Sciatic nerve (tissue), 2 donors: ENCODE results near the gene TESMIN. TPM values are rescaled to one million over a fixed set of nuclear protein-coding genes. Genes with fewer than 3 reads are reported as not detected.

Experiments used
- ATAC-seq: fragments of 200-7000 bp; cut with Tn5 transposase; one replicate; pipeline ENCODE4 v1.9.1; 2020; ENCODE audit warnings: mild to moderate bottlenecking, moderate library complexity
- DNase-seq: peaks from one replicate; pipeline ENCODE4 v3.0.0-alpha.2; 2020; ENCODE audit warnings: low spot score
- intact Hi-C: fragments of 100-400 bp; cut with DNase I; formaldehyde crosslinking; loops from one replicate; pipeline ENCODE4 v1.14.2; 2022
- total RNA-seq: library from RNA; stranded (reverse); fragmentation: NEBNext Ultra II Directional; extraction: Animal tissue kit (Norgen Biotek cat#: 25700); gene quantifications from one replicate; pipeline ENCODE4 v1.2.1, GENCODE V29; 2021
- donor health status: DM: no; HTN: no; CAD: no.
- donor health status: DM: no; HTN: no; CAD: no.

The TESMIN gene, protein sequence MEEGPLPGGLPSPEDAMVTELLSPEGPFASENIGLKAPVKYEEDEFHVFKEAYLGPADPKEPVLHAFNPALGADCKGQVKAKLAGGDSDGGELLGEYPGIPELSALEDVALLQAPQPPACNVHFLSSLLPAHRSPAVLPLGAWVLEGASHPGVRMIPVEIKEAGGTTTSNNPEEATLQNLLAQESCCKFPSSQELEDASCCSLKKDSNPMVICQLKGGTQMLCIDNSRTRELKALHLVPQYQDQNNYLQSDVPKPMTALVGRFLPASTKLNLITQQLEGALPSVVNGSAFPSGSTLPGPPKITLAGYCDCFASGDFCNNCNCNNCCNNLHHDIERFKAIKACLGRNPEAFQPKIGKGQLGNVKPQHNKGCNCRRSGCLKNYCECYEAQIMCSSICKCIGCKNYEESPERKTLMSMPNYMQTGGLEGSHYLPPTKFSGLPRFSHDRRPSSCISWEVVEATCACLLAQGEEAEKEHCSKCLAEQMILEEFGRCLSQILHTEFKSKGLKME
- total RNA-seq: 1.5 TPM

DNA sequence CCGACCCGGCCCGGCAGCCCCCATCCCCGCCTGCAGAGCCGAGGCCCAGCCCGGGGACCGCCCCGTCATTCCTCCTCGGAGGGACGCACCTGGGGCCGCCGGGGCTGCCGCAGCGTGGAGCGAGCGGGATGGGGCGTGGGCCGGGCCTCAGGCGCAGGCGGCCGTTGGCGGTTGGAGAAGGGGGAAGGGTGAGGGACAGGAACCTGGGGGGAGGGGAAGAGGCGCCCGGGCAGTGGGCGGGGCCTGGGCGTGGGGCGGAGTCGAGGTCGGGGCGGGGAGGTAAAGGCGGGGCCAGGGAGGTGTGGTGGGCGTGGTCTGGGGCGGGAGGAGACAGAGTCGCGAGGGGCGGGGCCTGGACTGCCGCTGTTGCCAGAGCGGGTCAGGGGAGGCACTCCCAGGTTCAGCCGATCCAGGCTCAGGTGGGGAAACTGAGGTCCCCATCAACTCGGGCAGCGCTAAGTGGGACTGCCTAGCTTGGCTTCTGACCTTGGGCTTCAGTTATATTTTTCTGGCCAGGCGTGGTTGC, at the start of gene TESMIN:
TESMIN (minus strand) TSS at position 190 of the 526 bp plus-strand sequence. CDS start 860 bp downstream, outside the sequence.
- ATAC-seq: peak; percentile 94
- DNase-seq: peak; percentile 93
- intact Hi-C loops: no loop called here

GRCh38 chr11:68798221-68798813, 47.0 kb upstream of the TESMIN start:
- intact Hi-C loops: no loop called here
- ATAC-seq (peak; percentile 56), DNase-seq (no peak)

DNA sequence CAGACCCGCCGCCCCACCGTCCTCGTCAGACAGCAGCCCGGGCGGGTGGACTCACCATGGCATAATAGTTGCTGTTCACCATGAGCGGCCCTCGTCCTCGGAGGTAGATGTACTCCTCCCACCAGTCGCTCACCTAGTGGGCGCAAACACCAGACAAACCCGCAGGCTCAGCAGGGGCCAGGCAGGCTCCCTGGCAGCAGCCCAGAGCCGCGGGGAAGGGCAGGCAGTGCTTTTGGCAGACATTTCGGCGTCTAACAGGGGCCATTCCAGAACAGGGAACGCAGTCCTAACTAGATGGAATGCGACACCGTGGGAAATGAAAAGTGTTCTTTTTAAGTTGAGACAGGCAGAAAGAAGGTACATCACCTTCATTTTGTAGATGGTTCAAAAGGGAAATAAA, 45.5 kb upstream of the TESMIN start:
- ATAC-seq (no peak), DNase-seq (no peak)
- intact Hi-C loops: no loop called here

GRCh38 chr11:68792400-68792966, 41.2 kb upstream of the TESMIN start:
- no peak for ATAC-seq
- intact Hi-C loops: no loop called here
- DNase-seq: no peak

GRCh38 chr11:68784653-68785052, 33.3 kb upstream of the TESMIN start:
- intact Hi-C loops: no loop called here
- no peak for ATAC-seq
- no peak for DNase-seq

GRCh38 chr11:68783216-68783821, 32.0 kb upstream of the TESMIN start:
- intact Hi-C loops: no loop called here
- ATAC-seq: no peak
- no peak for DNase-seq

- intact Hi-C loops: no loop called here
- ATAC-seq: no peak
- DNase-seq: no peak
Observed at GRCh38 chr11:68782711-68783110, 31.4 kb upstream of the TESMIN start.

GRCh38 chr11:68780829-68781228, 29.5 kb upstream of the TESMIN start:
- ATAC-seq (peak; percentile 50), DNase-seq (no peak)
- intact Hi-C loops: no loop called here

DNA sequence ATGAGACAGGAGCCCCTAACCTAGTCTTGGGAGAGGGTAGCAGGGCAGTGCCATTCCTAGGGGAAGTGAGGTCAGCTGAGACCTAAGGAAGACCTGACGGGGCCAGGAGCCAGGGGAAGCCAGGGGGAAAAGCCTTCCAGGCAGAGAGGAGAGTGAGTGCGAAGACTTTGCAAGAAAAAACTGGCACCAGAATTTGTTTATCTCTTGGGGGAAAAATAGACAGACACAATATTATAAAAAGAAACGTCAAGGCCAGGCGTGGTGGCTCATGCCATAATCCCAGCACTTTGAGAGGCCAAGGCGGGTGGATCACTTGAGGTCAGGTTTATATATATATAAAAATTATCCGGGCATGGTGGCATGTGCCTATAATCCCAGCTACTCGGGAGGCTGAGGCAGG, 26.9 kb upstream of the TESMIN start:
- ATAC-seq: no peak
- no peak for DNase-seq
- intact Hi-C loops: no loop called here

DNA sequence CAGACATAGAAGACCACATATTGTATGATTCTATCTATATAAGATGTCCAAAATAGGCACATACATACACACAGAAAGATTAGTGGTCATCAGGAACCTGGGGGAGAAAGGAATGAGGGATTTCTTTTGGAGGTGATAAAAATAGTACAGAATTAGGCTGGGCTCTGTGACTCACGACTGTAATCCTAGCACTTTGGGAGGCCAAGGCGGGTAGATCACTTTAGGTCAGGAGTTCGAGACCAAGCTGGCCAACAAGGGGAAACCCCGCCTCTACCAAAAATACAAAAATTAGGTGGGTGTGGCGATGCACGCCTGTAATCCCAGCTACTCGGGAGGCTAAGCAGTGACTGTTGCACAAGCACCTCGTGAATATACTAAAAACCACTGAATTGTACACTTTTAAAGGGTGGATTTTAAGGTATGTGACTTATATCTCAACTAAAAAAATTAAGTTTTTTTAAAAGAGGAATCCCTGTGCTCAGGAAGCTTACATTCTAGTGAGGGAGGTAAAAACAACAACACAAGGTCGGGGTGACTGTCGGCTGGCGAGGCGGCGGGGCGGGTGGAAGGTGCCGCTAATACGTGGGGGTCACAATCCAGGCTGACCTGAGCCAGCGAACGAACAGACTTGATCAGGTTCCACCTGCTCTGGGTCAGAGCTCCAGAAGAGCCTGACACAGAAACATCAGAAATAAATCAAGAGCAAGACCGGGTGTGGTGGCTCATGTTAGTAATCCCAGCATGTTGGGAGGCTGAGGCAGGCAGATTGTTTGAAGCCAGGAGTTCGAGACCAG, 25.3 kb upstream of the TESMIN start:
- ATAC-seq (no peak), DNase-seq (no peak)
- intact Hi-C loops: no loop called here

- DNase-seq (no peak), ATAC-seq (no peak)
- intact Hi-C loops: no loop called here
Observed at GRCh38 chr11:68775951-68776388, 24.6 kb upstream of the TESMIN start.

DNA sequence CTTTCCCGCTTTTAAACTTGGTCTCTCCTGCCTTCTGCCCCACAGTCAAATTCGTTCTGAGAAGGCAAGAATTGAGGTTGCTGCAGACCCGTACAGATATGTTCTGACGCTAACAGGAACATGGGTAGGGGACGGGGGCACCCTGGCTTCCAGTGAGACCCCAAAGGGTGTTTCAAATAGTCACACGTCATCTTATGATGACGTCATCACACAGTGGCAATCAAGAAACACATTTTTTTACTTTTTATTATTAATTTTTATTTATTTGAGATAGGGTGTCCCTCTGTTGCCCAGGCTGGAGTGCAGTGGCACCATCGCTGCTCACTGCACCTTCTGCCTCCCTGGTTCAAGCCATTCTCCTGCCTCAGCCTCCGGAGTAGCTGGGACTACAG, 22.9 kb upstream of the TESMIN start:
- intact Hi-C loops: no loop called here
- peak; percentile 34 for ATAC-seq
- no peak for DNase-seq

DNA sequence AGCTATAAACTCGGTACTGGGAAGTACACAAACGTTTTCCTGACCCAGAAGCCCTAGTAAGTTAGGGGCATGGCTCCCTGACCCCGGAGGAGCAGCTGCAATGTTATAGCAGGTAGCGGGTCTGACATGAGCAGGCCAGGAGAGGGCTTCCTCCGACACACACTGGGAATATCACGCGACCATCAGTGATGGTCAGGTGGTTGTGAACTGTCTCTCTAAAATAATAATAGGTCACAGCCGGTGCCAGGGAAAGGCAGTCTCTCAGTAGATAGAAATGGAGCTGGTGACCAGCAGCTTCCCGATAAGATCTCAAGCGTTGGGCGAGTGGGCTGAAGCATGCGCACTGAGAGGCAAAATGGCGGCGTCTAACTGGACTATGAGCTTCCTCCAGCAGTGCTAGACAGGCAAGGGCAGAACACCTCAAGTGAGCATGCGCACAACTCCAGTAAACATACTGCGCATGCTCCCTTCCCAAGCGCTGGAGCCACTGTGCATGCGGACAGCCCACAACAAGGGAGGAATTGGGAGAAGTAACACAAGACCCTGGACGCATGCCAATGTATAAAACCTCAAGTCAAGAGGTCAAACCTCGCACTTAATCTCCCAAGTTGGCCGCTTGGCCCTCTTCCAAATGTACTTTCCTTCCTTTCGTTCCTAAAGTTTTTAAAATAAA, 22.3 kb upstream of the TESMIN start:
- DNase-seq (peak; percentile 63), ATAC-seq (peak; percentile 90)
- intact Hi-C loops: no loop called here

GRCh38 chr11:68772936-68773335, 21.6 kb upstream of the TESMIN start:
- DNase-seq (no peak), ATAC-seq (no peak)
- intact Hi-C loops: no loop called here

GRCh38 chr11:68770781-68771180, 19.5 kb upstream of the TESMIN start:
- DNase-seq (no peak), ATAC-seq (no peak)
- intact Hi-C loops: no loop called here

GRCh38 chr11:68767672-68768071, 16.4 kb upstream of the TESMIN start:
- ATAC-seq (no peak), DNase-seq (no peak)
- intact Hi-C loops: no loop called here

DNA sequence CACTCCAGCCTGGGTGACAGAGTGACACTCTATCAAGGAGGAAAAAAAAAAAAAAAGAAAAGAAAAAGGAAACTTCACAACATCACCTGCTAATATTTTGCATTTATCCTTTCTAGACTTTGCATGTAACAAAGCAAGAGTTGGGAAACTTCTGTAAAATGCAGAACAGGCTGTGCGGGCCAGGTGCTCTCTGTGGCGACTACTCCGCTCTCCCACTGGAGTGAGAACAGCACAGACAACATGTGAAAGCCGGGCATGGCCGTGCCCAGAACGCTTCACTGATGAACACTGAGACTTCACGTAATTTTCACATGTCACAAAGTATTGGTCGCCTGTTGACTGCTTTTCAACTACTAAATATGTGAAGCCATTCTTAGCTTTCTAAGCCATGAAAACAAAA, 15.5 kb upstream of the TESMIN start:
- no peak for DNase-seq

GRCh38 chr11:68764746-68765145, 13.4 kb upstream of the TESMIN start:
- DNase-seq (no peak), ATAC-seq (no peak)
- intact Hi-C loops: no loop called here

More for the DNA sequence above, 15.5 kb upstream of the TESMIN start:
- ATAC-seq: no peak
- intact Hi-C loops: no loop called here
